Fibroblast of peridontal ligament (primary cell): ENCODE data around the gene FUBP3.

Experiments
- DNase-seq: peaks from one replicate; pipeline ENCODE4 v3.0.0-alpha.2; 2010; ENCODE audit errors: extremely low read depth

FUBP3 gene

DNA sequence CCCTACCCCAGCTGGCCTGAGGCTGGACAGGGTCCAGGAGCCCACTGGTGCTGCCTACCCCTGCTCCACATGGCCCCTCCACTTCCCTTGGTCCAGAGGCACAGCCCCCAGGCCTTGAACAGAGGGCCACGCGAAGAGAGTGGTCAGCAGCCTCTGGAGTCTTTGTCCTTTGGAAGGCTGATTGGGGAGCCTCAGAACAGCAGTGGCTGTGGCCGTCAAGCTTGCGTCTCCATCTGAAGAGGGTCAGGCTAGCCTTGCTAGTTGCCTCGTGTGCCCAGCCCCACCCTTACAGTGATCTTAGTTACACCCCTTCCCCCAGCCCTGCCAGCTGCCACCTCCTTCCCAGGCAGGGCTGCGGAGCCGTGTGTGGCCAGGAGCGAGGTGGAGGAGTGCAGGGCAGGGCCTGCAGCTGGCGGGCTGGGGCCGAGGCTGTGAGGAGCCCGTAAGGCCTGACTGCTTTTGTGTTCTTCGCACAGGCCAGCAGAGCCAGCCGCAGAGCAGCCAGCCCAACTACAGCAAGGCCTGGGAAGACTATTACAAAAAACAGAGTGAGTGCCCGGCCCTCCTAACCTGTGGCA, 54.9 kb downstream of the FUBP3 start:
- no peak for DNase-seq

DNA sequence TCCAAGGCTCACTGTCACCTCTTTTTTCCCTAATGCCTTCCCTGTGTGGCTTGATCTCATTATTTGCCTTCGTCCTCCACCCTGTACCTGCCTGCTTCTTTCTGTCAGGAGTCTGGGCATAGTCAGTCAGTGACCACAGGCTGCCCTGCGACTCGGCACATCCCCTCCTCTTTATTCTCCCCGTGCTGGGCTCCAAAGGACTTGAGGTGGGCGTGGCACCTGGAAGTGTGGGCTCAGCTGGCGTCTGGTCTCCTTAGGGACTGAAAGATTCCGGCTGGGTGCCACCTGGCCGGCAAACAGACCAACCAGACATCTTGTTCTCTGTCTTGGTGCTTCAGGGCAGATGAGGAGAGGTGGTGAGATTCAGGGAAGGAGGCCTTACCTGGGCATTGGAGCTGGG, 55.4 kb downstream of the FUBP3 start:
- DNase-seq = no peak

DNA sequence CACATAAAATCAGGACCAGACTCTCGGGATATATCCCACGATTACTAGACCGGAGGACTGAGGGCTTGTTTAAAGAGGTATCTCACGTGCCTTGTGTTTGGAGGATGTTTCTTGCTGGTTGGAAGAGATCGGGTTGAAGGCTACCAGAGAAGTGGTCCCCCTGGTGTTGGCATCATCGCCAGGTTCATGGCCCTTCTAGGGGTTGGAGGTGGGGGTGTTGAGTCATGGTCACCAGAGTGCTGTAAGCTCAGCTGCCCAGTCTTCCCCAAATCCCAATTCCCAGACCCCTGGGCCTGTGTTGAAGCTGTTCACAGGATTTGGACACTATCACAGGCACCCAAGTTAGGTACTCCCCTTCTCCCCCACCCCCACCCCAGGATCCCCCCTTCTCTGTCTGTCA, 55.9 kb downstream of the FUBP3 start:
- DNase-seq = no peak

DNA sequence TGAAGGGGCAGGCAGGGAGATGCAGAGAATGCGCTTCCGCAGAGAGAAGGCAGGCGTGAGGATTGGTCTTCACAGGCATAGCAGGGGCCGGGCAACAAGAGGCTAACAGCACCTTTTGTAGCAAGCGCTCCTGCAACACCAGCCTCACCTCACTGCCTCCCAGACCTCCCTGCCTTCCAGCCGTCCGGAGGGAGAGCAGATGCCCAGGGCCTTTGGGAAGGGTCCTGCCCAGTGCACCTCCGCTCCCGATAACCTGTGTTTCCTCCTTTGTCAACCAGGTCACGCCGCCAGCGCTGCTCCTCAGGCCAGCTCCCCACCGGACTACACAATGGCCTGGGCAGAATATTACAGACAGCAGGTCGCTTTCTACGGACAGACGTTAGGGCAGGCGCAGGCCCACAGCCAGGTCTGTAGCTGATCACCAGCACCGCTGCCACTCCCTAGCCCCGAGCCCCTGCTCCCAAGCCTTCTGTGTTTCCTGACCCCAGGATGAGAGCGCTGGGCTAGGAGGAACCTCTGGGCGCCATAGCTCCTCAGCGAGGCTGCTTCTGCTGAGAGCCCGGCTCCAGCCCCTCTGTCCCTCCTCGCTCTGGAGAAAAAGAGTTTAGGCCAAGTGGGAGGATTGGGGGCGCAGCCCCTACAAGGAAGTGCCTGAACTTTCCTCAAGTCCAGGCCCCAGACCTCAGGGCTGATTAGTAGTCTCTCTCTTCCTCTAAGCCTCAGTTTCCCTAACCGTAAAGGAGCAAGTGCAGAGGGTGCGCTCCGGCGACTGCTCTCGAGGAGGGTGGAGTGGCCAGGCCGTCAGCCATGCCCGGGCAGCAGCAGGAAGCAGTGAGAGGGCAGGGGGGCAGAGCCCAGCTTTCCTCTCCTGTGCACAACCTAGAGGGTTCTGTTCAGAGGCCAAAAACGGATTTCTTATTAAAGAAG, 56.6 kb downstream of the FUBP3 start:
- no peak for DNase-seq

DNA sequence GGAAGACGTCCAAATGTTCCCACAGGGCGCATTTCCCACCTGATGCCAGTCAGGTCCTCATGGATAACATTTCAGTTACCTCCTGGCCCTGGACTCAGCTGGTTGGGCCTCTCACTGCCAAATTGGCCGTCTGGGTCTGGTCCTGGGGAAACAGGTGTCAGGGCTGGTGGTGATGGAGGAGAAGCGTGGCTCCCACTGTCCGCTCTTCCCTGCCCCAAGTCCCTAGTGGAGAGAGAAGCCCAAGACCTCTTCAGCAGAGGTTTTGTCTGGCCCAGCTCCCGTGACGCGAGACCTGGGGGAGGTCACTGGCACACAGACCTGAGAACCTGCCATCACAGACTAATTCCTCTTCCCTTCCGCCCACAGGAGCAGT, 57.3 kb downstream of the FUBP3 start:
- no peak for DNase-seq

DNA sequence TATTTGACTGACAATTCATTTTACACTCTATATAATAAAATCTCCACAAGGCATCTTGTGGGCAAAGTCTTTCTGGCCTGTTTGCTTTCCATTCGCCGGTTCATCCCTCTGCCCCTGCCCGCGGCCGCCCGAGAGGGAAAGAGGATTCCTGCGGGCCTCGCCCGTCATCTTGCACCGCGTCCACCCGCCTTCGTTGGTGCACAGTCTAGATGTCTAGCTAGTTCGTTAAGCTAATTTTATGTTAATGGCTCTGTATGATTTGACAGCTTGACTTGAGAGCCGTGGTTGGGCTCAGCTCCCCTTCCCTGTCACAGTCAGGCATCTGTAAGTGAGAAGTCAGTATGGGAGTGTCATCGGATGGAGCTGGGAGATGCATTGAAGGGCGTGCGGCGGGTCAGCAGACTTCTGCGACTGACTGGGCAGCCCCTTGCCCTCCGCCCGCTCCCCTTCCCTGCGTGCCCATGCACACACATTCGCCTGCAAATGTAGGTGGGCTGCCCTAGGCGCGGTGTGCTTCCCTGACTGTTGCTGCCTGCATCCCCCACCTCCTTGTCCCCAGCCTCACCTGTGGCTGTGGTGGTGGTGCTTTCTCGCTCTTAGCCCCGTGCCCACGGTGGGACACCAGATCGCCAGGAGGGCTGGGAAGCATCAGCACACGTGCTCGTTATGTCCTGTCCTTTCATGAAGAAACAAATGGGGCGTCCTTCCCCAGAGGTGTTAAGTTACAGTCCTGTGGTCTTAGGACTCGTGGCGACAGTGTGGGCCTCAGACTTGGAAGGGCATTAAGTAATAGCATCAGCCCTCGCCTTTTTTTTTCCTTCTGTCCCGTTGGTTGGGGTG, 59.1 kb downstream of the FUBP3 start:
- DNase-seq = no peak

DNA sequence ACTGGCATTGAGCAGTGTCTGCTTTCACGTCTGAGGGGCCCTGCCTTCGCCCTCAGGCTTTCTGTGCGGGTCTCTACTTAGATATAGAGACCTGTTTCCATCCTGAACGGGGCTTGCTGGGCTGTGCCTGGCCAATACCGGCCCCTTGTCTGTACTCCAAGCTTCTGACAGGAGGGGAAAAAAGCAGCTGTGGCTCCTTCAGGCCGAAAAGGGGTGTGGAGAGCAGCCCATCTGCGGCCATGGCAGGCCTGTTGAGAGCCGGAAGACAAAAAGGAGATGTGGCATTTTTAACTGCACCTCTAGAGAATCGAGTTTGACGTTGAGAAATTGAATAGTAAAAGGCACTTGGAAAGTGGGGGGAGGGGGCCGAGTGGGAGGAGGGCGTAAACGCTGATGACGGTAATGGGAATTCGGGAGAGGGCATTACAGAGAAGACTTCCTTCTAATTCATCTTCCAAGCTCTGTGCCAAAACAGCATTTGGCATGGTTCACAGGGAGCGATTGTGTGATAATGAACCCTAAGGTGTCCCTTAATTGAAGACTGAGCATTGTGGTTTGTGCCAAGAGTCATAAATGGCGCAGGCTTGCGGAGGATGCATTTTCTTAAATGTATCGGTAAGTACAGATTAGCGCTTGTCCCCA, 59.9 kb downstream of the FUBP3 start:
- no peak for DNase-seq

DNA sequence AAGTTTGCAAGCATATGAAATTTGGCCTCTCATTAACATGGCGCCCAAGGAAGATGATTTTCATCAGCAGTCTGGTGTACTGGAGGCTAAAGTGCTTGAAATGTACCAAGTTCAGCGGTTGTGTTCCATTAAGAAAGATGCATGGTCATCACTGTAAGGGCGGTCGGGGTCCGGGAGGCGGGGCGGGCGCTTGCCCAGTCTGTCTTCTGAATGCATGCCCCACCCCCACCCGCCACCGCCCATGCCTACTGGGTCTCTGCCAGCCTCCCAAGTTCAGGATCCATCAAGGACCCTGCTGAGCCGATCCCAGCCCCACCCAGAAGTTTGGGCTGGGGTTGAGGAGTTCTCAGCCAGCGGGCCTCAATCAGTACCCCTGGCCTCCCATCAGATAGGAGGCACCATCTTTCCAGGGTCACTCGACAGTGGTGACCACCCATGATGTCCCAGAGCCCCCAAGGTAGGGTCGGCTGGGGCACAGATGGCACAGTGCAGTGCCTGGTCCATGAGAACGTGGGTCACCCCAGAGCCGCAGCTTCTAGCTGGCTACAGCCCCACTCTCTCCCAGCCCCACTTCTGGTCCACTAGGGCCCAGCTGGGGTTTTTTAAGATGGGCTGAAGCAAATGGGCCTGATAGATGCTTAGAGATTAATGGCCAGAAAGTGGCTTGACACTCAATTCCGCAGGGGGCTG, 60.6 kb downstream of the FUBP3 start:
- DNase-seq = no peak

DNA sequence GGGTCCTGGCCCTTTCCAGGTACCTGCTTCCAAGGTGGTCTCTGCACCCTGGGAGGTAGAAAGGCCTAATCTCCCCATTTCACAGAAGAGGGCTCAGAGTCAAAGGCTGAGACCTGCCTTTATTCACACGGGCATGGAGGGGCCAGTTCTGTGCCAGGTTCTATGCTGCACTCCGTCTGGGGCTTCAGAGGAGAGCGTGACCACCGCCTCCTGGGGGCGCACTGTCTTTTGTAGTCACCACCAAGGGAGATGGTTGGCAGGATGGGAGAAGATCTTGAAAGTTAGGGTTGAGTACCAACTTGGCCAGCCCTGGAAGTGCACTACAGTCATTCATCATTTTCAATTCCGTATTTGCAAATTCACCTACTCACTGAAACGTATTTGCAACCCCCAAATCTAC, 61.3 kb downstream of the FUBP3 start:
- DNase-seq = no peak

DNA sequence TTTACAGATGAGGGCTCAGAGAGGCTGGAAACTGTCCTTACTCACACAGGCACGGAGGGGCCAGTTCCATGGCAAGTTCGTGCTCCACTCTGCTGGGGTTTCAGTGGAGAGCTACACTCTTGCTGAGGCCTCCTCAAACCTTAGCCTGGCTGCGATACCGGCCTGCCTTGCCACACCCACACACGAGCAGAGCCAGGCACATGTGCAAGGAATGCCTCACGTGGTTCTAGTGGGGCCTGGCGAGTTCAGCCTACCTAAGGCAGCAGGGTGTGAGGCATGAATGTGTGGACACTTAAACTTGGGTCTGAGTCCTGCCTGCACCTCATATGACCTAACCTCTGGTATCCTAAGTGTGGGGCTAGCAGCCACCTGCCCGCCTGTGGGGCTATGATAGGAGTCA, 63.5 kb downstream of the FUBP3 start:
- DNase-seq = no peak

DNA sequence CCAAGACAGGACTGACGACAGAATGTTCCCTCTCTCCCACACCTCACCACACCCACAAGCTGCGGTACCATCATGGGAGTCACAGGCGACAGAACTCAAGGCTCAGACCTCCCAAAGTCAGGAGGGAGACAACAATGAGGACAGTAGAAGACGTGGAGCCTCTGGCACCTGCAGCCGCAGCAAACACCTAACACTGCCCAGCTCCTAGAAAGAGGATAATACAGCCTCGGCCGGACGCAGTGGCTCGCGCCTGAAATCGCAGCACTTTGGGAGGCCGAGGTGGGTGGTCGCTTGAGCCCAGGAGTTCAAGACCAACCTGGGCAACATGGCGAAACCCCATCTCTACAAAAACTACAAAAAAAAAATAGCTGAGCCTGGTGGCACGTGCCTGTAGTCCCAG, 71.8 kb downstream of the FUBP3 start:
- DNase-seq = no peak

DNA sequence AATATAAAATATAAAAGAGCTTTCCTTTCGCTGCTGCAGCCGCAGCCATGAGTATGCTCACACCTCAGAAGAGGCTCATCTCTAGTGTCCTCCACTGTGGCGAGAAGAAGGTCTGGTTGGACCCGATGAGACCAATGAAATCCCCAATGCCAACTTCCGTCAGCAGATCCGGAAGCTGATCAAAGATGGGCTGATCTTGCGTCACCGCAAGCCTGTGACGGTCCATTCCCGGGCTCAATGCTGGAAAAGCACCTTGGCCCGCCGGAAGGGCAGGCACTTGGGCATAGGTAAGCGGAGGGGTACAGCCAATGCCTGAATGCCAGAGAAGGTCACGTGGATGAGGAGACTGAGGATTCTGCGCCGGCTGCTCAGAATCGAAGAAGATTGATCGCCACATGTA, 72.4 kb downstream of the FUBP3 start:
- no peak for DNase-seq

DNA sequence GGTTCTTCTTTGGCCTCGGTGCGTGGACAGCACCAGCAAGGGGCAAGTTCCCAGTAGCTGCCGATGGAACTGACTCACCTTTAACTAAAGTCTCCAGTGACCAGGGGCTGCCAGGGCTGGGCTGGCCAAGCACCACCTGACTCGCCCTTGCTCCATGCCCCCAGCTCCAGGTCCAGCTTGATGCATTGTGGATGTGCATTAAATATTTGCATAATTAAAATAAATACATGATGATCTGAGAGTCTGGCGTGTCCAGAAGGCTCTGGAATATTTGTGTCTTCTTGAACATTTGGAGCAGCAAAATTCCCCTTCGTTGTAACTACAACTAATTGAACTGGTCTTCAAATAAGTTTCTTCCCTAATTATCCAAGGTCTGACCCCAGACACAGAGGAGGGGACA, 75.5 kb downstream of the FUBP3 start:
- no peak for DNase-seq

DNA sequence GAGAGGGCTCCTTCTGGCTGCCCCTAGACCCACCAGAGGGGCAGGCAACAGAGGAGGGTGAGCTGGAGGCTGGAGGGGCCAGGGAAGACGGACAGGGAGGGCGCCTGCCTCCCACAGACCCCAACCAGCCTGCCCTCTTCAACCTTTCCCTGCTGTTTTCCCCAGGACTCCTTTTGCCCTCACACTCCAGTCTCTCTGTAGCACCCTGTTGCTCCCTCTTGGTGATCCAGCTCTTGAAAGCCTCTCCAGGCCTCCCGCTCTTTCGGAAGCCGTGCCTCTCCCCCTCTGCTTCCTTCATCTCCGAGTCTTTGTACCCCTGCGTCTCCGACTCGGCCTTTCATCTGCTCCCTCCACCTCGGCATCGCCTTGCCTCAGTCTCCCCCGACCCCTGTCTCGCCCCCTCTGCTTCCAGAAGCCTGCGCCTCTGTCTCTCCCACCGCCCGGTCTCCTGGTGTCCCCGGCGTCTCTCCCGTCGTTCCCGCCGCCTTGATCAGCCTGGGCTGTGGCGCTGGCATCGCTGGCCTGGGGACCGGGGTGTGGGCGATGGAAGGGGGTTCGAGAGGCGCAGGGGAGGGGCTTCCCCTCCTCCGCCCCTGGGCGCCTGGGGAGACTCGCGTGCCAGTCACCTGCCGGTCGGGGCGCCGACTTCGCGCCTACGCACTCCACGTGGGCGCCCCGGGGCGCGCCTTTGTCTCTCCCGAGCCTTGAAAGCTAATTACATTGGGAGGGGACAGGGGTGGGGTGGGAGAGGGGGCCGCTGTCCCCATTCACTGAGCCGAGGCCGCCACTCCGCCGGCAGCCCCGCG, 79.7 kb downstream of the FUBP3 start:
- DNase-seq = no peak

DNA sequence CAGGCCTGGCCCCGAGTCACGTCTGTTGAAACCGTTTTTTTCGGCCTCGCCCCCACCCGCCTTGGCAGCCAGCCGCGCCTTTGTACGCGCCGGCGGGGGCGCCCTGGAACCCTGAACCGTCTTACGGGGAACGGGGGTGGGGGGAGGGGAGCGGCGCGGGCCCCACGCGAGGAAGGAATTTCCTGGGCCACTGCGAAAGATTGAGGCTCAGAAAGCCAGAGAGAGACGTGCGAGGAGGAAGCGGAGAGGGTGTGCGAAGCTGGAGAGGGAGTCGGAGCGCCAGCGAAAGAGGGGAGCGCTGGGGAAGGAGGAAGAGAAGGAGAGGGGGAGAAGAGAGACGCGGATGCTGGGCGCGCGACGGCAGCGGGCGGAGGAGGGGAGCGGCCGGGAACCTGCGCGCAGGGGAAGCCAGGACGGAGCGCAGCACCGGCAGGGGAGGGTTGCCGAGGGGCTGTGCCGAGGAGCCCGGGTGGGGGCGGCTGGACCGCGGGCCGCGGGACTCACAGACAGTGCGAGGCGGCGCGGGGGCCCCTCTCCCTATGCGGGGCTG, 80.4 kb downstream of the FUBP3 start:
- no peak for DNase-seq

DNA sequence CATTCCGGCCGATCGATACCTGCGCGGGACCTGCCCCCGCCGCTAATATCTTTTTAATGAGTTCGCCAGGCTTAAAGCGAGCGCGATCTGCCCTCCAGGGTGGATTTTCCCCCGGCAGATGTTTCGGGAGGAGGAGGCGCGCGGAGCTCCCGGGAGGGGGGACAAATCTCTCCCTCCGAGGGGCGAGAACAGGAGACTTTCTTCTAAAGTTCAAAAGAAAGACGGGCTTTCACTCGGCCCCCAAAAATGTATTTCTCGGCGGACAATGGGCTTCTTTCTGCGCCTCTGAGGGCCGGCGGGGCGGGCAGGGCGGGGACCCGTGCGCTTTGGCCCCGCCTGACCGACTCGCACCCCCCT, 80.9 kb downstream of the FUBP3 start:
- DNase-seq = no peak

DNA sequence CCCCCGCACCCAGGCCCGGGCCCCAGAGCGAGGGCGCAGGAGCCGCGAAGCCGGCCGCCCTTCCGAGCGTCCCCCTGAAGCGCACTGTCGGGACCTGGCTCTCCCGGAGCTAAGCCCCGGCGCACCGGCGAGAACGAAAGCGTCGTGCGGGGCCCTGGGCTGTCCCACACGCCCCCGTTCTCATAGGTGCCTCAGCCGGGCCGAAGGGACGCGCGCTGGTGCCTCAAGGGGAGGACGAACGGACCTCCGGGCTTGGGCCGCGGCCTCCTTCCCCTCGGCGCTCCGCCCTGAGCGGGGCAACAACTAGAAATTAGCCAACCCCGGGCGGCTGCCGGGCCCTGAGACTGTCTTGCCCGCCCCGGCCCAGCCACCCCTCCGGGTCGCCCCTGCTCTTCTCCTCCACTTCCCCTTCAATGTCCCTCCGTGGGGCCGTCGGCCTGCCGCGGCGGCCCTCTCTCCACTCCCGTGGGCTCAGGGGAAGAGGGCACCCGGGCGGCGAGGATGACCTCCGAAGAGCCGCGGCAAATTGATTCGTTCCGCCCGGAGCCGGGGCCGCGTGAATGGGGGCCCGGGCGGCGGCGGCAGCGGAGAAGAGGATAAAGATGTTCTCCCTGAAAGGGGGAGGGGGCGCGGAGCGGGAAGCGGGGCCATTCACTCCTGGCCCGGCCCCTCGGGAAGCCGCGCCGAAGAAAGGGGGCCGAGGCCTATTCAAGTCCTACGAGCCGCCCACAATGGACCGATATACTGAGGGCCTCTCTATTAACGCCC, 81.5 kb downstream of the FUBP3 start:
- DNase-seq = no peak

DNA sequence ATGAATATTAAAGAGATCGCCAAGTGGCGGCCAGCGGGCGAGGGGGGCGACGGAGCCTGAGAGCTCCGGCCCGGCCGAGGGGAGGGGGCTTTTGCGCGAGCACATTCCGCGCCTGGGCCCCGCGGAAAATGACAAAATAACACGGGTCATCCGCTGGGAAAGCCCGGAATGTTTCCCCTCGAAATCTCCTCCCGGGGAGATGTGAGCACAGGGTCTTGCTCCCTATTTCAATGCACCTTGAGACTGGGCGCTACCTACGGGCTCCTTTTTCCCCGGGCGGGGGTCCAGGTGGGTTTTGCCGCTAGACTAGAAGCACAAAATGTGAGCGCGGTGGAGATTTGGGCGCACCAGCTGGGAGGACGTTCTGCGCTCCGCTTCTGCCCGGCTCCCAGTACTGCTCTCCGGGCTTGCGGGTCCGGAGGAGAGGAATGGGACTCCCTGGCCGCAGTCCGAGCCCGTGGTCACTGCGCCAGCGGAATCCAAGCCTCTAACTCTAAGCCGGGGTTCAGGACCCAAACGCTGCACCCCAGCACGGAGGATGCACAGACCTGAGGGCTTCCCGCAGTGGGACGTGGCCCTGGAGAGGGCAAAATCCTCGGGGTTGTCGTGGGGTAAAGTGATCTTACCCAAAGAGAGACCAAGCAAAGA, 82.2 kb downstream of the FUBP3 start:
- DNase-seq = no peak
